Upper lobe of right lung (tissue), 1 donor: Measurements from ENCODE around the gene EVPLL. TPM values are rescaled to one million over a fixed set of nuclear protein-coding genes. Genes with fewer than 3 reads are reported as not detected.

Source experiments
- ATAC-seq: fragments of 200-7000 bp; cut with Tn5 transposase; one replicate; pipeline ENCODE4 v1.9.1; 2020; ENCODE audit warnings: mild to moderate bottlenecking, moderate library complexity
- DNase-seq: peaks from one replicate; pipeline ENCODE4 v3.0.0-alpha.2; 2020
- H3K27ac ChIP-seq: fragments of 200-600 bp; one replicate; pipeline ENCODE4 v1.8.0; 2022
- H3K27me3 ChIP-seq: fragments of 200-600 bp; one replicate; pipeline ENCODE4 v1.8.0; 2022; ENCODE audit warnings: mild to moderate bottlenecking
- H3K36me3 ChIP-seq: fragments of 200-600 bp; one replicate; pipeline ENCODE4 v1.8.0; 2022
- H3K4me1 ChIP-seq: fragments of 200-600 bp; one replicate; pipeline ENCODE4 v1.8.0; 2022
- H3K4me3 ChIP-seq: fragments of 200-600 bp; one replicate; pipeline ENCODE4 v1.8.0; 2022; ENCODE audit warnings: mild to moderate bottlenecking
- H3K9me3 ChIP-seq: fragments of 200-600 bp; one replicate; pipeline ENCODE4 v1.8.0; 2022
- CTCF ChIP-seq: fragments of 200-600 bp; IDR thresholded peaks from one replicate; pipeline ENCODE4 v1.8.0; 2022; ENCODE audit warnings: antibody characterized with exemption
- intact Hi-C: fragments of 100-400 bp; cut with DNase I; formaldehyde crosslinking; loops from one replicate; pipeline ENCODE4 v1.11.0; 2022
- total RNA-seq: library from RNA; stranded (reverse); fragmentation: NEBNext Ultra II Directional; extraction: Animal tissue kit (Norgen Biotek cat#: 25700); gene quantifications from one replicate; pipeline ENCODE4 v1.2.1, GENCODE V29; 2021
- donor health status: DM: no; HTN: yes; CAD: no; lungs with severe emphysema.

The EVPLL gene
- total RNA-seq, 1 donor from 2014 or later = 1.8 TPM

- H3K27ac ChIP-seq = no peak overlapping the region
- H3K4me3 ChIP-seq = no peak overlapping the region
- no peak for DNase-seq
- H3K4me1 ChIP-seq = no peaks in the 10 kb centered on the region
- H3K9me3 ChIP-seq = no peaks in the 10 kb centered on the region
- intact Hi-C loops = no loop called here
- ATAC-seq = no peak
- peaks cover 53% of the 10 kb centered on the region for H3K36me3 ChIP-seq
- no peaks in the 10 kb centered on the region for H3K27me3 ChIP-seq
- no peak for TF ChIP-seq CTCF
Measured at GRCh38 chr17:18344021-18344420, 33.6 kb upstream of the EVPLL start.

GRCh38 chr17:18353541-18353940 is 24.0 kb upstream of the EVPLL start:
- intact Hi-C loops = no loop called here
- H3K4me3 ChIP-seq = no peak overlapping the region
- no peaks in the 10 kb centered on the region for H3K27me3 ChIP-seq
- ATAC-seq = no peak
- H3K4me1 ChIP-seq = peaks cover 8% of the 10 kb centered on the region
- H3K36me3 ChIP-seq = peaks cover 44% of the 10 kb centered on the region
- no peak overlapping the region for H3K27ac ChIP-seq
- no peak for TF ChIP-seq CTCF
- H3K9me3 ChIP-seq = no peaks in the 10 kb centered on the region
- DNase-seq = no peak

- Histone ChIP-seq H3K27ac (no peak overlapping the region), H3K9me3 (no peaks in the 10 kb centered on the region), H3K27me3 (no peaks in the 10 kb centered on the region), H3K4me1 (peaks cover 10% of the 10 kb centered on the region), H3K36me3 (peaks cover 26% of the 10 kb centered on the region), H3K4me3 (no peak overlapping the region)
- intact Hi-C loops = no loop called here
- DNase-seq = no peak
- no peak for TF ChIP-seq CTCF
- ATAC-seq = peak; percentile 95
Measured at GRCh38 chr17:18356624-18357023, 21.0 kb upstream of the EVPLL start.

- H3K4me3 ChIP-seq = no peak overlapping the region
- peaks cover 2% of the 10 kb centered on the region for H3K36me3 ChIP-seq
- no peak overlapping the region for H3K27ac ChIP-seq
- no peaks in the 10 kb centered on the region for H3K9me3 ChIP-seq
- H3K4me1 ChIP-seq = peaks cover 29% of the 10 kb centered on the region
- DNase-seq (no peak), ATAC-seq (no peak)
- no peak for TF ChIP-seq CTCF
- intact Hi-C loops = no loop called here
- no peaks in the 10 kb centered on the region for H3K27me3 ChIP-seq
Measured at GRCh38 chr17:18360518-18360917, 17.1 kb upstream of the EVPLL start.

- intact Hi-C loops = no loop called here
- no peak for TF ChIP-seq CTCF
Measured at GRCh38 chr17:18361837-18362697, 15.5 kb upstream of the EVPLL start.

More at GRCh38 chr17:18361837-18362697, 15.5 kb upstream of the EVPLL start:
- H3K36me3 ChIP-seq = no peaks in the 10 kb centered on the region
- ATAC-seq (no peak), DNase-seq (no peak)
- H3K4me3 ChIP-seq = peak overlapping the region; percentile 85
- peaks cover 21% of the 10 kb centered on the region for H3K4me1 ChIP-seq
- H3K27me3 ChIP-seq = no peaks in the 10 kb centered on the region
- H3K9me3 ChIP-seq = no peaks in the 10 kb centered on the region
- peak overlapping the region; percentile 82 for H3K27ac ChIP-seq
